K562 (cell line): ENCODE data around the gene GRIP1. TPM values are rescaled to one million over a fixed set of nuclear protein-coding genes. Genes with fewer than 3 reads are reported as not detected.

ENCODE experiments used
- IRF1 ChIP-seq: sonication (generic); formaldehyde crosslinking; IDR thresholded peaks from 2 replicates; pipeline ENCODE4 v1.8.0; 2022; ENCODE audit warnings: missing genetic modification reagents, mild to moderate bottlenecking, borderline replicate concordance
- MAZ ChIP-seq, 2 experiments: fragments of 450-650 bp in 1 of 2; sonication (generic) in 1 of 2; formaldehyde crosslinking; IDR thresholded peaks in 1 of 2; conservative IDR thresholded peaks in 1 of 2; 2 replicates each; pipeline versions ENCODE4 v1.4.0 to v1.5.0; 2020; ENCODE audit warnings: mild to moderate bottlenecking in 1 of 2, missing genetic modification reagents in 1 of 2
- PHF21A ChIP-seq: fragments of 450-650 bp; IDR thresholded peaks from 2 replicates; pipeline ENCODE4 v1.6.1; 2017; ENCODE audit warnings: low read depth, borderline replicate concordance
- REST ChIP-seq, 2 experiments: fragments of 450-650 bp; formaldehyde crosslinking in 1 of 2; IDR thresholded peaks; 2 replicates each; pipeline versions ENCODE4 v1.4.0 to v1.6.1; 2014 to 2020; ENCODE audit warnings: mild to moderate bottlenecking in 2 of 2, borderline replicate concordance in 1 of 2, low read depth in 1 of 2
- SMC3 ChIP-seq: conservative IDR thresholded peaks from 2 replicates; pipeline ENCODE4 v1.6.1; 2011; ENCODE audit warnings: low read depth, low read length, improper control_type of control experiment; ENCODE audit not compliant: insufficient read depth
- ZNF133 ChIP-seq: fragments of 250-450 bp; sonication (Bioruptor Pico); IDR thresholded peaks from 2 replicates; pipeline ENCODE4 v1.4.0; 2020; ENCODE audit warnings: mild to moderate bottlenecking
- polyA plus RNA-seq, 8 experiments: library from polyadenylated mRNA; depleted of rRNA in 4 of 8; stranded (reverse) in 5 of 8; unstranded in 3 of 8; fragments of >200 nt; fragmentation: Nextera tagmentation in 2 of 8; fragmentation: Illumina TruSeq in 1 of 8; extraction: Ambion mirVana in 2 of 8; extraction: Trizol in 1 of 8; gene quantifications; 2 replicates each; pipeline versions ENCODE4 v1.2.1 to v1.2.3, GENCODE V29; 2011 to 2014; ENCODE audit warnings: inconsistent platforms in 1 of 8, missing spikeins in 1 of 8
- total RNA-seq, 7 experiments: library from RNA; depleted of rRNA in 6 of 7; stranded (reverse); fragments of >200 nt in 6 of 7; fragmentation: Illumina TruSeq in 2 of 7; extraction: Trizol in 2 of 7; gene quantifications; 2 replicates each; pipeline versions ENCODE4 v1.2.1 to v1.2.3, GENCODE V29; 2011 to 2021; ENCODE audit warnings: low replicate concordance in 1 of 7
- TF ChIP-seq, protein P1 (sequence below), 3 experiments: IDR thresholded peaks in 2 of 3; conservative IDR thresholded peaks in 1 of 3; 2 replicates each; pipeline ENCODE4 v1.5.1; 2011 to 2012; ENCODE audit warnings: low read length in 3 of 3, mild to moderate bottlenecking in 3 of 3, control low read depth in 2 of 3, improper control_type of control experiment in 1 of 3, inconsistent platforms in 1 of 3, low read depth in 1 of 3, mixed read lengths in 1 of 3, moderate library complexity in 1 of 3; ENCODE audit not compliant: insufficient read depth in 2 of 3
- TF ChIP-seq, protein P2 (sequence below): fragments of 250-450 bp; sonication (Bioruptor Pico); IDR thresholded peaks from 2 replicates; pipeline ENCODE4 v1.4.0; 2020; ENCODE audit warnings: mild to moderate bottlenecking
- TF ChIP-seq, protein P3 (sequence below), 2 experiments: fragments of 150-350 bp in 1 of 2; IDR thresholded peaks; 2 replicates each; pipeline ENCODE4 v1.6.1; 2012 to 2016; ENCODE audit warnings: low read depth in 2 of 2, low read length in 2 of 2, mild to moderate bottlenecking in 1 of 2, moderate library complexity in 1 of 2

The GRIP1 gene
- total and polyA plus RNA-seq, 9 of the 15 experiments (the other 6 are each of a cell fraction or from before 2014, with no cell fraction given): 0.28 to 1.2 (median 0.45) TPM

DNA sequence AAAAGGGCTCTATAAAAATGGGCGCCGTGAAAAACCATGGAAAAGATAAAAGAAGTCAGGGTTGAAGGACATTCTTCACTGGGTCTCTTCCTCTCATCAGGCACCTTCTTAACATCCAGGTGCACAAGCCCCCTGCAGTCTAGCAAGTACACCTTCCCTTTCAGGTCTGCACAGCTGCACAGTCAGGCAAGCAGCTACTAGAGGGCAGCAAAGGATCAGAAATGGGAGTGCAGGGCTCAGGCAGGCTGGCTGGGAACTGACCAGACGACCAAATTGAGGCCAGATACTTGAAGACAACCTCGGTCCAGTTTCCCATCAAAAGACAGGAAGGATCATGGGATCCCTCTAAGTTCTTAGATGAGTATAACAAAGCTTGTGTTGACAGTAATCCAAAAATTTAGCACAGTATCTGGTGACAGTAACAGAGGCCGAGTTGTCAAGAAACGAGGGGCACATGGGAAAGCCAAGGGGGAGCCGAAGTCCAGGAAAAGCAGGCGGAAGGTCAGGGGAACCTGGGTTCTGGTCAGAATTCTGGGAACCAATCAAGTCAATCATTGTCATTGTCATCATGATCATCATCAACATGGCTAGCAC lies 10.1 kb upstream of the GRIP1 start (continued):
- TF ChIP-seq, protein P1, sequence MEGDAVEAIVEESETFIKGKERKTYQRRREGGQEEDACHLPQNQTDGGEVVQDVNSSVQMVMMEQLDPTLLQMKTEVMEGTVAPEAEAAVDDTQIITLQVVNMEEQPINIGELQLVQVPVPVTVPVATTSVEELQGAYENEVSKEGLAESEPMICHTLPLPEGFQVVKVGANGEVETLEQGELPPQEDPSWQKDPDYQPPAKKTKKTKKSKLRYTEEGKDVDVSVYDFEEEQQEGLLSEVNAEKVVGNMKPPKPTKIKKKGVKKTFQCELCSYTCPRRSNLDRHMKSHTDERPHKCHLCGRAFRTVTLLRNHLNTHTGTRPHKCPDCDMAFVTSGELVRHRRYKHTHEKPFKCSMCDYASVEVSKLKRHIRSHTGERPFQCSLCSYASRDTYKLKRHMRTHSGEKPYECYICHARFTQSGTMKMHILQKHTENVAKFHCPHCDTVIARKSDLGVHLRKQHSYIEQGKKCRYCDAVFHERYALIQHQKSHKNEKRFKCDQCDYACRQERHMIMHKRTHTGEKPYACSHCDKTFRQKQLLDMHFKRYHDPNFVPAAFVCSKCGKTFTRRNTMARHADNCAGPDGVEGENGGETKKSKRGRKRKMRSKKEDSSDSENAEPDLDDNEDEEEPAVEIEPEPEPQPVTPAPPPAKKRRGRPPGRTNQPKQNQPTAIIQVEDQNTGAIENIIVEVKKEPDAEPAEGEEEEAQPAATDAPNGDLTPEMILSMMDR (IDR thresholded peaks at IDR 0.05 in 2 of 3, conservative IDR thresholded peaks at IDR 0.05 in 1 of 3; ENCODE audit: insufficient read depth in 2 of 3, low read depth in 1 of 3, low read length in 3 of 3): peak; percentile 64 to 75 (median 69)
- TF ChIP-seq, protein P2, sequence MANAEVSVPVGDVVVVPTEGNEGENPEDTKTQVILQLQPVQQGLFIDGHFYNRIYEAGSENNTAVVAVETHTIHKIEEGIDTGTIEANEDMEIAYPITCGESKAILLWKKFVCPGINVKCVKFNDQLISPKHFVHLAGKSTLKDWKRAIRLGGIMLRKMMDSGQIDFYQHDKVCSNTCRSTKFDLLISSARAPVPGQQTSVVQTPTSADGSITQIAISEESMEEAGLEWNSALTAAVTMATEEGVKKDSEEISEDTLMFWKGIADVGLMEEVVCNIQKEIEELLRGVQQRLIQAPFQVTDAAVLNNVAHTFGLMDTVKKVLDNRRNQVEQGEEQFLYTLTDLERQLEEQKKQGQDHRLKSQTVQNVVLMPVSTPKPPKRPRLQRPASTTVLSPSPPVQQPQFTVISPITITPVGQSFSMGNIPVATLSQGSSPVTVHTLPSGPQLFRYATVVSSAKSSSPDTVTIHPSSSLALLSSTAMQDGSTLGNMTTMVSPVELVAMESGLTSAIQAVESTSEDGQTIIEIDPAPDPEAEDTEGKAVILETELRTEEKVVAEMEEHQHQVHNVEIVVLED (CRISPR knock-in tag): no peak
- no peak for TF ChIP-seq ZNF133 (CRISPR knock-in tag)
- TF ChIP-seq, protein P3, sequence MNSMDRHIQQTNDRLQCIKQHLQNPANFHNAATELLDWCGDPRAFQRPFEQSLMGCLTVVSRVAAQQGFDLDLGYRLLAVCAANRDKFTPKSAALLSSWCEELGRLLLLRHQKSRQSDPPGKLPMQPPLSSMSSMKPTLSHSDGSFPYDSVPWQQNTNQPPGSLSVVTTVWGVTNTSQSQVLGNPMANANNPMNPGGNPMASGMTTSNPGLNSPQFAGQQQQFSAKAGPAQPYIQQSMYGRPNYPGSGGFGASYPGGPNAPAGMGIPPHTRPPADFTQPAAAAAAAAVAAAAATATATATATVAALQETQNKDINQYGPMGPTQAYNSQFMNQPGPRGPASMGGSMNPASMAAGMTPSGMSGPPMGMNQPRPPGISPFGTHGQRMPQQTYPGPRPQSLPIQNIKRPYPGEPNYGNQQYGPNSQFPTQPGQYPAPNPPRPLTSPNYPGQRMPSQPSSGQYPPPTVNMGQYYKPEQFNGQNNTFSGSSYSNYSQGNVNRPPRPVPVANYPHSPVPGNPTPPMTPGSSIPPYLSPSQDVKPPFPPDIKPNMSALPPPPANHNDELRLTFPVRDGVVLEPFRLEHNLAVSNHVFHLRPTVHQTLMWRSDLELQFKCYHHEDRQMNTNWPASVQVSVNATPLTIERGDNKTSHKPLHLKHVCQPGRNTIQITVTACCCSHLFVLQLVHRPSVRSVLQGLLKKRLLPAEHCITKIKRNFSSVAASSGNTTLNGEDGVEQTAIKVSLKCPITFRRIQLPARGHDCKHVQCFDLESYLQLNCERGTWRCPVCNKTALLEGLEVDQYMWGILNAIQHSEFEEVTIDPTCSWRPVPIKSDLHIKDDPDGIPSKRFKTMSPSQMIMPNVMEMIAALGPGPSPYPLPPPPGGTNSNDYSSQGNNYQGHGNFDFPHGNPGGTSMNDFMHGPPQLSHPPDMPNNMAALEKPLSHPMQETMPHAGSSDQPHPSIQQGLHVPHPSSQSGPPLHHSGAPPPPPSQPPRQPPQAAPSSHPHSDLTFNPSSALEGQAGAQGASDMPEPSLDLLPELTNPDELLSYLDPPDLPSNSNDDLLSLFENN (IDR thresholded peaks at IDR 0.05; ENCODE audit: low read depth in 2 of 2, low read length in 2 of 2): no peak
- TF ChIP-seq PHF21A: no peak
- TF ChIP-seq MAZ (CRISPR knock-in tag; conservative IDR thresholded peaks at IDR 0.05 in 1 of 2, IDR thresholded peaks at IDR 0.05 in 1 of 2): no peak
- TF ChIP-seq SMC3: 0 out of 2 replicates have a peak, but pooled peaks have one; percentile 26
- TF ChIP-seq REST (IDR thresholded peaks at IDR 0.05; ENCODE audit: borderline replicate concordance): peak; percentile 29; the same call in 1 of the 2 replicates
- no peak for TF ChIP-seq REST (CRISPR knock-in tag; IDR thresholded peaks at IDR 0.05; ENCODE audit: low read depth)
- no peak for TF ChIP-seq IRF1 (CRISPR knock-in tag)
